NCI-H2029 (cell line): Measurements from ENCODE around the gene ZNF622.

Experiments
- DNase-seq: peaks from one replicate; lab custom pipeline; 2025; lab: John Stamatoyannopoulos, UW

The ZNF622 gene

GRCh38 chr5:16465544-16466432 is at the start of gene ZNF622:
TSS of gene ZNF622 (minus strand) at chr5:16465800. CDS start at chr5:16465665, 135 bp downstream.
- peak; percentile 91 for DNase-seq

- DNase-seq = no peak
Measured at GRCh38 chr5:16510098-16510497, 44.5 kb upstream of the ZNF622 start.

DNA sequence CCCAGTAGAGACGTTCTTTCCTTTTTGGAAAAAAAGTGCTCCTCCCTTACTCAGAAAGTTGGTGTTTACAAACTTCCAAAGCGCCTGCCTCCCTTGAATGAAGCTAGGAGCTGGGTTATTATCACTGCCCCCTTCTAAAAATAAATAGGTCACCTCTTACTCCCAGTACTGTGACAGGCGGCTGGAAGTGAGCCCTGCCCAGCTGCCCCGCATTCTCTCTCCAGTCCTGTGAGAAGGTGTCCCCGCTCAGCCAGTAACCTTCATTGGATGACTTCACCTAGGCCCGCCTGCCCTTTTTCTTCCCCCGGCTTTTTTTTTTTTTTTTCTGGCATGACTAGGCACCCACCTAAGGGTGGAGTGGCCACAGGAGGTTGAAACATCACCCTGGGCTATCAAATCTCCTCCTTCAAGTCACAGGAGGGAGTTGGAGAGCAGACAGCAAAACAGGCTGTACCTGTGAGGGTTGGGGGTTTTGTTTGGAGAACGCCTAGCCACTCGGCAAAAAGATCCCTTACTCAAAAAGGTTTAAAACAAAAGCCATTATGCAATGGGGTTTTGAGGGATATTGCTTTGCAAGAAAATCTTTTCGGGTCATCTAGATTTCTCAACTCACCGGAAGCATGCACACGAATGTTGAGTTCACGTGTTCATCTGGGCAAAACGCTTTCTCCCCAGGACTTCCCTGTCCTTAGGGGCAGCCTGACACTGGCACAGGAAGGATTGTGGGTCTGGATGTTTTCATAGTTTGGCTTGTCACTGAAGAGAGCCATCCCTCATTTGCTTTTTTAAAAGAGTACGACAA is 43.3 kb upstream of the ZNF622 start:
- DNase-seq = no peak

DNA sequence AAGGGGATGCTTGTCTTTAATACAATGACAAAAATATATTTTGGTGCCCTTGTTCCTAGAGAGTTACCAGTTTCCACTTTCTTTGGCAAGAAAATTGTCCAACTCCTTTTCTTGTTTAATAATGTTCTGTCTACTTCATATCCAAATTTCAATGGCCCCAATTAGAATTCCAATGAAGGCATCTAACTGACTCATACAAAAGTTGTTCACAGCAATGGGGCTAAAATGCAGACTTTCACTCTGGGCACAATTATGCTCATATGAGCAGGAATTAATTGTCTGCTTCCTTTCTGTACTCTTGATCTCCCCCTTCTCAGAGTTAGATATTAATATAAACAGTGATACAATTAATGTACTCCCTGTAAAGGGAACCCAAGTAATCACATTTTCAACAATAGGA is 42.1 kb upstream of the ZNF622 start:
- DNase-seq = no peak

GRCh38 chr5:16505904-16506303 is 40.3 kb upstream of the ZNF622 start:
- no peak for DNase-seq

- no peak for DNase-seq
Measured at GRCh38 chr5:16505140-16505891, 39.7 kb upstream of the ZNF622 start.

- DNase-seq = no peak
Measured at GRCh38 chr5:16504571-16504970, 39.0 kb upstream of the ZNF622 start.

DNA sequence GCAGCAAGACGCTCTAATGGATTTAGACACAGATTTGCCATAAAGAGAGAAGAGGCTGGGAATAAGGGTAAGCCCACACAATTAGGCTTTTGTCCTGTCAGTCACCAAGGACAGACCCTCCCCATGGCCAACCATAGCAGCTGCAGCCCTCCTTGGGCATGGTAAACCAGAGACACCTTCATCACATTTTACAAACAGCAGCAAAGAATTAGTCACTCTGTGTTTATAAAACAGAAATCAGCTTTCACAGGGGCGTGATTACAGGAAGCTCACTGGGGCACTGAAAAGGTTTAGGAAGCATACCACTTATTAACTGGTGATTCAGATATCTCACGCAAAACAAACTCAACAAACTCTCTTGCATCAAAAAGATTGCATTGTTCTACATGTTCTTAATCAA is 37.3 kb upstream of the ZNF622 start:
- DNase-seq = no peak

- DNase-seq = no peak
Measured at GRCh38 chr5:16500024-16500423, 34.4 kb upstream of the ZNF622 start.

GRCh38 chr5:16497546-16497945 is 31.9 kb upstream of the ZNF622 start:
- DNase-seq = no peak

DNA sequence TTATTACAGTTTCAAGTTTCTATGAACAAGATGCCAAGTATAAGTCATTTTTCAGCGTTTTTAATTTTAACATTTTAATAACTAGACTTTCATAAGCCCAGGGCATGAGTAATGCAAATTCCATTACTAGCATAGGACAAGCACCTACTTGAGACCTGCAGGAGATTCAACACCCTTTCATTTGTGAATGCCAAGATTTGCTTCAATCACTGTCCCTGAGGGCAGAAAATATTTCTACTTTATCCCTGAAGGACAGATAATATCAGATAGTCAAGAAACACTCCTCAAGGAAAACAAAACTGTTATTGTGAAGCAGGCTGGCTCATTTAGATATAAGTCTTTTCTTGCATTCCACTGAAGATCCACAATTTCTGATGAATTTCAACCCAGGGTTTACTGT is 27.7 kb upstream of the ZNF622 start:
- DNase-seq = no peak

DNA sequence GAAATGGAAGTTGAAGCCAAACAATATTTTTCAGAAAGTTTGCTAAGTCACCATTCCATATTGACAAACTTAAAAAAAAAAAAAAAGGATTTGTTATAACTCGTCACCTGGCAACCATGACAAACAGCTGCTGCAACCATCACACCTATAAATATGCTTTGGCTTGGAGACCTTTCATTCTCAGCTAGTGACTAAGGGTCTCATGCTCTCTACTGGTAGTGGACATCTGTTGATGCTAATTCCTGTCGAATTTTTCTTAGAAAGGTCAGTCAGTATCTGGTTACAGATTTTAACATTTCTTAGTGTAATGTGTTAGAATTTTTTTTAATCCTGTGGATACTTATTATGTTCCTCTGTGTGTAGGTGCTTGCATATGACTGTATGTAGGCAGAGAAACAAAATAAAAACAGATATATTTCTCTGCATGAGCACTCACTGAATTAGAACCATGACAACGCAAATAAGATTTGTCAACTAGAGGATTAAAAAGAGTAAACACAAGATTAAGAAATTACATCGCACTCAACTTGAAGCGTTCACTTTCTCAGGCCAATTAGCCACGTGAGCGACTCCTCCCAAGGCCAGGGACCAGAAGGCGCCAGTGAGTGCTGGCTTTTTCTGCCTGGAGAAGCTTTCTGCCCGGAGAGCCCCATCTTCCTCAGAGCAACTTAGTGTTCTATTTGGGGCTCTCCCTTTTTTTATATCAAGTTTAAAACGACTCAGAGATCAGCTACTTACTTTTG is 27.0 kb upstream of the ZNF622 start:
- no peak for DNase-seq

- DNase-seq = no peak
Measured at GRCh38 chr5:16490911-16491310, 25.3 kb upstream of the ZNF622 start.

DNA sequence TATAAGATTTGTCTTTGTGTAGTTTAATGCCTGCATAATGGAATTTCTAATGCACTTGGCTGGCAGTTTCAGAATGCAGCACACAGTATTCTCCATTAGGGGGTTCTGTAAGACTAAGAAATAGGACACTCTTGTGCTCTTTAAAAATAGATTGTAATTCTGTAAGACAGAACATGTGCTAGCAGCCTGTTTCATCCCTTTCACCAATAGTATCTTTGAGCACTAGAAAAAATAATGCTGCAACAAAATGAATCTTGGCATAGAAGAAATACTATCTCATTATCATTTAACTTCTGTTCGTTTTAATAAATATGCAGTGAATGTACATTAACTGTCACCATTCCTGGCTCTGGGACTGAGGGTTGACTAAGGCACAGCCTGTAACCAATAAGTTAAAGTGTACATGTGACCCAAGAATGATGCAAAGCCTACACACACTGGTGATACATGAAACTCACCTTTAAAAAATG is 23.8 kb upstream of the ZNF622 start:
- peak; percentile 42 for DNase-seq

- DNase-seq = no peak
Measured at GRCh38 chr5:16487456-16487855, 21.9 kb upstream of the ZNF622 start.

- no peak for DNase-seq
Measured at GRCh38 chr5:16486711-16487111, 21.1 kb upstream of the ZNF622 start.

DNA sequence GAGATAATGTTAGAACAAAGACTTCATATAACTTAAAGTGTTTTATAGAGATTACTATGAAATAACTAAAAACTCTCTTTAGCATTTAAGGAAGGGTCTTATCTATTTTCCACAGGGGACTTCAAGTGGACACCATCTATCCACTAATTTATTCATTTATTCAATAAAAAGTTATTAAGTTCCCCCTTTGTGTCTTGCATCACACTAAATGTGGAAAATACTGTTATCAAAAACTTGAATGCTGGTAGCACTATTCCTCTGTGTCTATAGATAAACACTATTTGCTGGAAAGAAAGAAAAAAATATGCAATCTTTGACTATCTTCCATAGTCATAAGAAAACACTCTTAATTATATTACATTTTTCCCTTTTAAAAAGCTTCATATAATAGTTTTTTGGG is 20.1 kb upstream of the ZNF622 start:
- no peak for DNase-seq

GRCh38 chr5:16484081-16484480 is 18.5 kb upstream of the ZNF622 start:
- no peak for DNase-seq

GRCh38 chr5:16483361-16483760 is 17.8 kb upstream of the ZNF622 start:
- no peak for DNase-seq

GRCh38 chr5:16482891-16483290 is 17.3 kb upstream of the ZNF622 start:
- DNase-seq = no peak

- DNase-seq = no peak
Measured at GRCh38 chr5:16480821-16481538, 15.4 kb upstream of the ZNF622 start.
